Measurements from ENCODE around the gene BTBD9.

DNA sequence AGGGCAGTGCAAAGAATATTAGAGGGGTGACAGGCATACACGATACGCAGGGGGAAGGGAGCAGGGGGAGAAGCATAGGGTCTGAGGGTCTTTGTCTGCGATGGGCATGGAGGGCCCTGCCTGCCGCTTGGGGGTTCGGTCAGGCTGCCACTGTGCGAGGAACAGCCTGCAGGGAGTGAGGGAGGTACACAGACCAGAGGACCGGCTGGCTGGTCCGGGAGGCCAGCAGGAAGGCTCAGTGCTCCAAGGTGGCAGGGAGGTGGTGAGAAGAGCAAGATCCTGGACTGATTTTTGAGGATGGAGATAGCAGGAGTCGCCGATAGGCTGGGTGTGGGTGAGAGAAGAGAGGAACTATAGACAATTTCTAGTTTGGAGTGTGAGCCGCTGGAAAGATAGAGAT lies 481.8 kb downstream of the BTBD9 start:
- TF ChIP-seq EZH2phosphoT487 (IDR thresholded peaks at IDR 0.05; ENCODE audit: low read depth, severe bottlenecking, unreplicated experiment) (no peak), EZH2 (IDR thresholded peaks at IDR 0.05; ENCODE audit: borderline replicate concordance) (no peak)
- TF ChIP-seq, protein P1, sequence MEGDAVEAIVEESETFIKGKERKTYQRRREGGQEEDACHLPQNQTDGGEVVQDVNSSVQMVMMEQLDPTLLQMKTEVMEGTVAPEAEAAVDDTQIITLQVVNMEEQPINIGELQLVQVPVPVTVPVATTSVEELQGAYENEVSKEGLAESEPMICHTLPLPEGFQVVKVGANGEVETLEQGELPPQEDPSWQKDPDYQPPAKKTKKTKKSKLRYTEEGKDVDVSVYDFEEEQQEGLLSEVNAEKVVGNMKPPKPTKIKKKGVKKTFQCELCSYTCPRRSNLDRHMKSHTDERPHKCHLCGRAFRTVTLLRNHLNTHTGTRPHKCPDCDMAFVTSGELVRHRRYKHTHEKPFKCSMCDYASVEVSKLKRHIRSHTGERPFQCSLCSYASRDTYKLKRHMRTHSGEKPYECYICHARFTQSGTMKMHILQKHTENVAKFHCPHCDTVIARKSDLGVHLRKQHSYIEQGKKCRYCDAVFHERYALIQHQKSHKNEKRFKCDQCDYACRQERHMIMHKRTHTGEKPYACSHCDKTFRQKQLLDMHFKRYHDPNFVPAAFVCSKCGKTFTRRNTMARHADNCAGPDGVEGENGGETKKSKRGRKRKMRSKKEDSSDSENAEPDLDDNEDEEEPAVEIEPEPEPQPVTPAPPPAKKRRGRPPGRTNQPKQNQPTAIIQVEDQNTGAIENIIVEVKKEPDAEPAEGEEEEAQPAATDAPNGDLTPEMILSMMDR (IDR thresholded peaks at IDR 0.05; ENCODE audit: poor library complexity), result no peak

All from hepatocyte (in vitro differentiated cells).